NCI-H345 treated with DMSO at 0.1 percent for 48 hours (cell line): ENCODE data around the gene DAB2IP.

ENCODE experiments used
- DNase-seq: peaks from one replicate; lab custom pipeline; 2025; ENCODE audit not compliant: unreplicated experiment; lab: John Stamatoyannopoulos, UW

DAB2IP gene

GRCh38 chr9:121742923-121743322, 91.5 kb downstream of the DAB2IP start:
- DNase-seq, result no peak

GRCh38 chr9:121743441-121744001, 92.1 kb downstream of the DAB2IP start:
- no peak for DNase-seq

- no peak for DNase-seq
Observed at GRCh38 chr9:121744002-121744686, 92.7 kb downstream of the DAB2IP start.

GRCh38 chr9:121744687-121745395, 93.4 kb downstream of the DAB2IP start:
- no peak for DNase-seq

GRCh38 chr9:121745396-121745695, 93.9 kb downstream of the DAB2IP start:
- no peak for DNase-seq

- no peak for DNase-seq
Observed at GRCh38 chr9:121746411-121746810, 95.0 kb downstream of the DAB2IP start.

GRCh38 chr9:121746866-121747265, 95.4 kb downstream of the DAB2IP start:
- DNase-seq, result no peak

- DNase-seq, result no peak
Observed at GRCh38 chr9:121748074-121748473, 96.6 kb downstream of the DAB2IP start.

- DNase-seq, result no peak
Observed at GRCh38 chr9:121748727-121749423, 97.4 kb downstream of the DAB2IP start.

- DNase-seq, result no peak
Observed at GRCh38 chr9:121749614-121750013, 98.2 kb downstream of the DAB2IP start.

- DNase-seq, result no peak
Observed at GRCh38 chr9:121750259-121750714, 98.9 kb downstream of the DAB2IP start.

GRCh38 chr9:121750715-121751623, 99.5 kb downstream of the DAB2IP start:
- DNase-seq, result no peak

- DNase-seq, result no peak
Observed at GRCh38 chr9:121751686-121752445, 100.4 kb downstream of the DAB2IP start.

- no peak for DNase-seq
Observed at GRCh38 chr9:121752929-121753328, 101.5 kb downstream of the DAB2IP start.

GRCh38 chr9:121753802-121754654, 102.6 kb downstream of the DAB2IP start:
- no peak for DNase-seq

- DNase-seq, result no peak
Observed at GRCh38 chr9:121754655-121755436, 103.4 kb downstream of the DAB2IP start.

- DNase-seq, result no peak
Observed at GRCh38 chr9:121755581-121755980, 104.1 kb downstream of the DAB2IP start.
